ENCODE measurements around the gene SPATA24.

SPATA24 gene

GRCh38 chr5:139364466-139364865, 39.4 kb downstream of the SPATA24 start:
- Histone ChIP-seq H3K36me3 (ENCODE audit: insufficient read depth, low read length) (peaks cover 79% of the 10 kb centered on the region), H3K4me3 (ENCODE audit: low read depth in 1 of 2, low read length in 2 of 2) (no peak overlapping the region), H3K27ac (ENCODE audit: low read length) (no peak overlapping the region), H2AFZ (ENCODE audit: low read depth, low read length) (no peak overlapping the region), H3K4me1 (ENCODE audit: insufficient read depth, low read length) (no peaks in the 10 kb centered on the region), H3K4me2 (ENCODE audit: insufficient read depth, low read length) (no peak overlapping the region), H3K27me3 (ENCODE audit: insufficient read depth, low read length, poor library complexity) (no peaks in the 10 kb centered on the region), H3K79me2 (ENCODE audit: insufficient read depth, low read length) (peaks cover 74% of the 10 kb centered on the region), H3K9me3 (ENCODE audit: insufficient read depth, low read length, severe bottlenecking) (no peaks in the 10 kb centered on the region), H3K9ac (ENCODE audit: low read depth, low read length) (no peak overlapping the region), H4K20me1 (ENCODE audit: insufficient read depth, low read length) (peaks cover 48% of the 10 kb centered on the region)
- no peak for DNase-seq
- no peak for ATAC-seq (ENCODE audit: insufficient read depth, low read depth)
- TF ChIP-seq CTCF (IDR thresholded peaks at IDR 0.05; ENCODE audit: borderline replicate concordance, extremely low read depth, low read length, poor library complexity, severe bottlenecking), result no peak
- no peak for TF ChIP-seq EZH2 (IDR thresholded peaks at IDR 0.05; ENCODE audit: borderline replicate concordance, low read depth, low read length, severe bottlenecking)

GRCh38 chr5:139363937-139364336, 40.0 kb downstream of the SPATA24 start:
- H3K27ac ChIP-seq (ENCODE audit: low read length), result no peak overlapping the region
- H3K27me3 ChIP-seq (ENCODE audit: insufficient read depth, low read length, poor library complexity), result no peaks in the 10 kb centered on the region
- H3K36me3 ChIP-seq (ENCODE audit: insufficient read depth, low read length), result peaks cover 77% of the 10 kb centered on the region
- H3K9me3 ChIP-seq (ENCODE audit: insufficient read depth, low read length, severe bottlenecking), result no peaks in the 10 kb centered on the region
- H3K4me1 ChIP-seq (ENCODE audit: insufficient read depth, low read length), result no peaks in the 10 kb centered on the region
- peaks cover 74% of the 10 kb centered on the region for H3K79me2 ChIP-seq (ENCODE audit: insufficient read depth, low read length)
- no peak overlapping the region for H3K9ac ChIP-seq (ENCODE audit: low read depth, low read length)
- ATAC-seq (ENCODE audit: insufficient read depth, low read depth) (no peak), DNase-seq (no peak)
- H2AFZ ChIP-seq (ENCODE audit: low read depth, low read length), result no peak overlapping the region
- H3K4me3 ChIP-seq (ENCODE audit: low read depth in 1 of 2, low read length in 2 of 2), result no peak overlapping the region
- H4K20me1 ChIP-seq (ENCODE audit: insufficient read depth, low read length), result peaks cover 53% of the 10 kb centered on the region
- TF ChIP-seq EZH2 (IDR thresholded peaks at IDR 0.05; ENCODE audit: borderline replicate concordance, low read depth, low read length, severe bottlenecking) (no peak), CTCF (IDR thresholded peaks at IDR 0.05; ENCODE audit: borderline replicate concordance, extremely low read depth, low read length, poor library complexity, severe bottlenecking) (no peak)
- no peak overlapping the region for H3K4me2 ChIP-seq (ENCODE audit: insufficient read depth, low read length)

GRCh38 chr5:139361835-139362429, 42.0 kb downstream of the SPATA24 start:
- Histone ChIP-seq H2AFZ (ENCODE audit: low read depth, low read length) (no peak overlapping the region), H3K4me3 (ENCODE audit: low read depth in 1 of 2, low read length in 2 of 2) (no peak overlapping the region), H3K4me1 (ENCODE audit: insufficient read depth, low read length) (no peaks in the 10 kb centered on the region), H4K20me1 (ENCODE audit: insufficient read depth, low read length) (peaks cover 73% of the 10 kb centered on the region), H3K4me2 (ENCODE audit: insufficient read depth, low read length) (no peak overlapping the region), H3K79me2 (ENCODE audit: insufficient read depth, low read length) (peaks cover 89% of the 10 kb centered on the region), H3K9ac (ENCODE audit: low read depth, low read length) (no peak overlapping the region), H3K27me3 (ENCODE audit: insufficient read depth, low read length, poor library complexity) (no peaks in the 10 kb centered on the region), H3K36me3 (ENCODE audit: insufficient read depth, low read length) (peaks cover 64% of the 10 kb centered on the region), H3K9me3 (ENCODE audit: insufficient read depth, low read length, severe bottlenecking) (no peaks in the 10 kb centered on the region), H3K27ac (ENCODE audit: low read length) (no peak overlapping the region)
- DNase-seq (no peak), ATAC-seq (ENCODE audit: insufficient read depth, low read depth) (no peak)
- TF ChIP-seq EZH2 (IDR thresholded peaks at IDR 0.05; ENCODE audit: borderline replicate concordance, low read depth, low read length, severe bottlenecking) (no peak), CTCF (IDR thresholded peaks at IDR 0.05; ENCODE audit: borderline replicate concordance, extremely low read depth, low read length, poor library complexity, severe bottlenecking) (no peak)
